CD4-positive, CD25-positive, alpha-beta regulatory T cell (primary cell): Measurements from ENCODE around the gene PLIN5. TPM values are rescaled to one million over a fixed set of nuclear protein-coding genes. Genes with fewer than 3 reads are reported as not detected.

Source experiments
- ATAC-seq, 2 donors: fragments of 150-1000 bp; cut with Tn5 transposase; one replicate each; pipeline ENCODE4 v1.10.0; 2021; ENCODE audit warnings: low read depth in 2 of 2, moderate number of reproducible peaks in 2 of 2, moderate library complexity in 1 of 2
- DNase-seq, 3 donors: peaks; one replicate each; pipeline versions ENCODE4 v3.0.0 to v3.0.0-alpha.2; 2012 to 2022; ENCODE audit warnings: mixed read lengths in 1 of 3
- H3K27ac ChIP-seq: one replicate; pipeline ENCODE4 v1.7.0; 2013; ENCODE audit warnings: mild to moderate bottlenecking, low read length; ENCODE audit not compliant: insufficient read depth, poor library complexity, severe bottlenecking
- H3K27me3 ChIP-seq: one replicate; pipeline ENCODE4 v1.7.0; 2013; ENCODE audit warnings: low read length; ENCODE audit not compliant: control insufficient read depth, insufficient read depth
- H3K36me3 ChIP-seq: one replicate; pipeline ENCODE4 v1.7.0; 2013; ENCODE audit warnings: mild to moderate bottlenecking, low read length, moderate library complexity; ENCODE audit not compliant: control insufficient read depth, insufficient read depth
- H3K4me1 ChIP-seq: 2 replicates; pipeline ENCODE4 v1.7.0; 2013; ENCODE audit warnings: mild to moderate bottlenecking, low read length; ENCODE audit not compliant: insufficient read depth, control insufficient read depth, poor library complexity, severe bottlenecking
- H3K4me3 ChIP-seq: one replicate; pipeline ENCODE4 v1.7.0; 2013; ENCODE audit warnings: low read depth, mild to moderate bottlenecking, low read length, moderate library complexity
- H3K9me3 ChIP-seq, 2 experiments: 1 replicate in 1 of 2; 2 replicates in 1 of 2; pipeline ENCODE4 v1.7.0; 2013; ENCODE audit warnings: low read length in 2 of 2, mild to moderate bottlenecking in 1 of 2, moderate library complexity in 1 of 2; ENCODE audit not compliant: control insufficient read depth in 2 of 2
- H3K27ac Mint-ChIP-seq, 3 donors: one replicate each; pipeline ENCODE4 v1.8.0; 2020 to 2022; ENCODE audit warnings: mild to moderate bottlenecking in 3 of 3, mixed read lengths in 3 of 3, moderate library complexity in 2 of 3
- H3K27me3 Mint-ChIP-seq: one replicate; pipeline ENCODE4 v1.8.0; 2022; ENCODE audit warnings: mild to moderate bottlenecking, mixed read lengths
- H3K36me3 Mint-ChIP-seq: one replicate; pipeline ENCODE4 v1.8.0; 2020; ENCODE audit warnings: mixed read lengths
- H3K4me1 Mint-ChIP-seq, 4 donors: one replicate each; pipeline ENCODE4 v1.8.0; 2020 to 2022; ENCODE audit warnings: mixed read lengths in 4 of 4, mild to moderate bottlenecking in 1 of 4
- H3K4me3 Mint-ChIP-seq, 4 donors: one replicate each; pipeline ENCODE4 v1.8.0; 2020 to 2022; ENCODE audit warnings: mild to moderate bottlenecking in 4 of 4, mixed read lengths in 4 of 4, moderate library complexity in 3 of 4
- H3K9me3 Mint-ChIP-seq, 7 donors: one replicate each; pipeline ENCODE4 v1.8.0; 2020 to 2022; ENCODE audit warnings: mixed read lengths in 7 of 7, mild to moderate bottlenecking in 3 of 7, moderate library complexity in 2 of 7
- polyA plus RNA-seq, 4 donors: library from polyadenylated mRNA; unstranded; fragments of 300-500 nt; fragmentation: Illumina TruSeq; gene quantifications; one replicate each; pipeline ENCODE4 v1.2.3, GENCODE V29; 2021
- total RNA-seq: library from RNA; stranded (reverse); gene quantifications from one replicate; pipeline ENCODE4 v1.2.3, GENCODE V29; 2022

Gene PLIN5
- total RNA-seq (not detected), polyA plus RNA-seq (under 1 TPM in 3 of 4 donors, not detected in 1; 0.07 to 0.97 (median 0.25) TPM)

GRCh38 chr19:4534836-4535658 is at the start of gene PLIN5:
Gene PLIN5 (minus strand): TSS chr19:4535224. CDS start chr19:4534074, 1,150 bp downstream.
- peak; percentile 41 to 59 for ATAC-seq
- Histone ChIP-seq H3K9me3 (no peaks in the 10 kb centered on the region), H3K36me3 (no peaks in the 10 kb centered on the region), H3K27ac (no peak within 1 kb of the TSS), H3K27me3 (no peaks in the 10 kb centered on the region), H3K4me3 (no peak within 1 kb of the TSS), H3K4me1 (peaks cover 11% of the 10 kb centered on the region)
- Mint-ChIP-seq H3K36me3 (no peaks in the 10 kb centered on the region), H3K4me3 (peak within 1 kb of the TSS in 1 of 4 donors; percentile 58), H3K27me3 (peaks cover 4% of the 10 kb centered on the region), H3K9me3 (peaks cover 0 to 1% (median 0%) of the 10 kb centered on the region in 7 donors), H3K27ac (peak within 1 kb of the TSS in 1 of 3 donors; percentile 77), H3K4me1 (peaks cover 0 to 12% (median 4%) of the 10 kb centered on the region in 4 donors)
- peak in 2 of 3 donors; percentile 14 to 24 for DNase-seq

GRCh38 chr19:4583961-4584669 is 49.1 kb upstream of the PLIN5 start:
- no peak for ATAC-seq
- no peak overlapping the region for H3K27ac Mint-ChIP-seq
- H3K9me3 Mint-ChIP-seq = peaks cover 0 to 4% (median 0%) of the 10 kb centered on the region in 7 donors
- H3K36me3 ChIP-seq = no peaks in the 10 kb centered on the region
- H3K9me3 ChIP-seq = no peaks in the 10 kb centered on the region
- peaks cover 66% of the 10 kb centered on the region for H3K27me3 Mint-ChIP-seq
- peaks cover 12% of the 10 kb centered on the region for H3K4me1 ChIP-seq
- no peak overlapping the region for H3K4me3 ChIP-seq
- H3K4me1 Mint-ChIP-seq = peaks cover 0 to 13% (median 4%) of the 10 kb centered on the region in 4 donors
- peak overlapping the region in 1 of 4 donors; percentile 35 for H3K4me3 Mint-ChIP-seq
- no peak overlapping the region for H3K27ac ChIP-seq
- peak in 1 of 3 donors; percentile 17 for DNase-seq
- H3K36me3 Mint-ChIP-seq = no peaks in the 10 kb centered on the region
- H3K27me3 ChIP-seq = peaks cover 19% of the 10 kb centered on the region

- peaks cover 0 to 13% (median 4%) of the 10 kb centered on the region in 4 donors for H3K4me1 Mint-ChIP-seq
- H3K36me3 Mint-ChIP-seq = no peaks in the 10 kb centered on the region
- no peak overlapping the region for H3K27ac Mint-ChIP-seq
- H3K9me3 Mint-ChIP-seq = peaks cover 0 to 4% (median 0%) of the 10 kb centered on the region in 7 donors
- ATAC-seq (no peak), DNase-seq (no peak)
- no peak overlapping the region for H3K27ac ChIP-seq
- H3K4me3 Mint-ChIP-seq = peak overlapping the region in 1 of 4 donors; percentile 35
- H3K4me3 ChIP-seq = no peak overlapping the region
- H3K9me3 ChIP-seq = no peaks in the 10 kb centered on the region
- peaks cover 12% of the 10 kb centered on the region for H3K4me1 ChIP-seq
- H3K27me3 ChIP-seq = peaks cover 19% of the 10 kb centered on the region
- H3K27me3 Mint-ChIP-seq = peaks cover 68% of the 10 kb centered on the region
- H3K36me3 ChIP-seq = no peaks in the 10 kb centered on the region
Observed at GRCh38 chr19:4582980-4583842, 48.2 kb upstream of the PLIN5 start.

GRCh38 chr19:4581666-4582553 is 46.9 kb upstream of the PLIN5 start:
- Mint-ChIP-seq H3K4me3 (peak overlapping the region in 2 of 4 donors; percentile 43 to 73), H3K27me3 (peaks cover 61% of the 10 kb centered on the region), H3K9me3 (peaks cover 0 to 4% (median 0%) of the 10 kb centered on the region in 7 donors), H3K27ac (no peak overlapping the region), H3K36me3 (no peaks in the 10 kb centered on the region), H3K4me1 (peaks cover 0 to 13% (median 4%) of the 10 kb centered on the region in 4 donors)
- Histone ChIP-seq H3K36me3 (no peaks in the 10 kb centered on the region), H3K27me3 (peaks cover 19% of the 10 kb centered on the region), H3K4me1 (peaks cover 12% of the 10 kb centered on the region), H3K27ac (no peak overlapping the region), H3K9me3 (no peaks in the 10 kb centered on the region), H3K4me3 (no peak overlapping the region)
- DNase-seq = no peak
- ATAC-seq = no peak

- Histone ChIP-seq H3K4me1 (peaks cover 12% of the 10 kb centered on the region), H3K36me3 (no peaks in the 10 kb centered on the region), H3K27ac (no peak overlapping the region), H3K9me3 (no peaks in the 10 kb centered on the region), H3K27me3 (peaks cover 19% of the 10 kb centered on the region), H3K4me3 (no peak overlapping the region)
- Mint-ChIP-seq H3K27ac (no peak overlapping the region), H3K4me1 (peaks cover 0 to 13% (median 4%) of the 10 kb centered on the region in 4 donors), H3K9me3 (peaks cover 0 to 4% (median 0%) of the 10 kb centered on the region in 7 donors), H3K4me3 (no peak overlapping the region), H3K27me3 (peaks cover 66% of the 10 kb centered on the region), H3K36me3 (no peaks in the 10 kb centered on the region)
- DNase-seq (no peak), ATAC-seq (no peak)
Observed at GRCh38 chr19:4580961-4581665, 46.1 kb upstream of the PLIN5 start.

GRCh38 chr19:4580021-4580901 is 45.2 kb upstream of the PLIN5 start:
- Mint-ChIP-seq H3K27me3 (peaks cover 60% of the 10 kb centered on the region), H3K4me1 (peaks cover 0 to 13% (median 4%) of the 10 kb centered on the region in 4 donors), H3K36me3 (no peaks in the 10 kb centered on the region), H3K4me3 (peak overlapping the region in 1 of 4 donors; percentile 28), H3K9me3 (peaks cover 0 to 4% (median 0%) of the 10 kb centered on the region in 7 donors), H3K27ac (no peak overlapping the region)
- Histone ChIP-seq H3K4me1 (peaks cover 12% of the 10 kb centered on the region), H3K9me3 (no peaks in the 10 kb centered on the region), H3K4me3 (no peak overlapping the region), H3K27me3 (peaks cover 14% of the 10 kb centered on the region), H3K36me3 (no peaks in the 10 kb centered on the region), H3K27ac (no peak overlapping the region)
- ATAC-seq (no peak), DNase-seq (no peak)
